ENCODE data around the gene SEC11C. TPM values are rescaled to one million over a fixed set of nuclear protein-coding genes. Genes with fewer than 3 reads are reported as not detected.
"Not testable (repeated sequence)": the region's sequence is repeated elsewhere in the genome, so short reads cannot be mapped to it uniquely, and the experiment has no call there.

SEC11C gene
- 10 to 100 TPM; 59.3 to 84.1 (median 72.4) TPM for polyA plus RNA-seq (ENCODE audit: insufficient read length in 4 of 4)

DNA sequence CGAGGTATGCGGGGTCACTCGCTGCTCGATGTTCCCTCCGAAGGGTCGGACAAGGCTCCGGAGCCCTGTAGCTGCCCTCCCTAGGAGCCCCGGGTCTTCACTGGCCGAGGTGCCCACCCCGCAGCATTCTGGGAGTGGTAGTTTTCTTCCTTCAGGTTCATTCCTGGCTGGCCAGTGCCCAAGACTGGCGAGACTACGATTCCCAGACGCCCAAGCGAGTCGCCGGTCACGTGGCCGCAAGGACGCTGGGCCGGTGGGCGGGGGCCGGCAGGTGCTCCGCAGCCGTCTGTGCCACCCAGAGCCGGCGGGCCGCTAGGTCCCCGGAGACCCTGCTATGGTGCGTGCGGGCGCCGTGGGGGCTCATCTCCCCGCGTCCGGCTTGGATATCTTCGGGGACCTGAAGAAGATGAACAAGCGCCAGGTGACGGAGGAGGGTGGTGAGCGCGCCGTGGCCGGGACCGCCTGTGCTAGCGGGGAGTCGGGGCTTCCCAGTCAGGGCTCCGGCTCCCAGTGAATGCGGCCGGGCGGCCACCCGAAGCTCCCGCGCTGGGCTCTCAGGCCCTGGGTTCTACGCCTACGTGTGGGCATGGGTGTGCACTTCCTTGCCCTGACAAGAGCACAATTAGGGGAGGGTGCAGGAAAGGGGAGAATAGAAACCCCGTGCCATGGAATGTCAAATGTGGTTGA is at the start of gene SEC11C:
Gene SEC11C (plus strand): TSS at position 270 of the 687 bp plus-strand sequence. CDS start 65 bp downstream, at position 335.
- peak; percentile 92 to 96 (median 93) for DNase-seq (ENCODE audit: low read depth in 4 of 4, low spot score in 2 of 4)

- DNase-seq (ENCODE audit: low read depth in 4 of 4, low spot score in 2 of 4), result no peak
Measured at GRCh38 chr18:59090966-59091603, 48.6 kb upstream of the SEC11C start.

DNA sequence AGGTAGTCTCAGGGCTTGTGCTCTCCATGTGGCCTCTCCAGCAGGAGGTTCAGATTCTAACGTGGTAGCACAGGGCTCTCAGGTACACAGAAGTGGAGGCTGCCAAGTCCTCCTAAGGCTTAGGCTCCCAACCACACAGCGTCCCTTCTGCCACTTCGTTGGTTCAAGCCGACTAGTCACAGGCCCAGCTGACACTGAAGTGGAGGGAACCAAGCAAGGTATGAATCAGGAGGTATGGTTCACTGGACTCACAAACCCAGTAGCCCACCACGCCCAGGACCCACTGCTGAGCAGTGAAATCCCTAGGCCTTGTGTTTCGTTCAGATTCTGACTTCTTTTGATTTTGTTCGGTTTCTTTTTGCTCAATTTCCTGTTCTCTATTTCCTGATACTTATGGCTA is 46.0 kb upstream of the SEC11C start:
- no peak for DNase-seq (ENCODE audit: low read depth in 4 of 4, low spot score in 2 of 4)

- no peak for DNase-seq (ENCODE audit: low read depth in 4 of 4, low spot score in 2 of 4)
Measured at GRCh38 chr18:59094569-59094968, 45.1 kb upstream of the SEC11C start.

DNA sequence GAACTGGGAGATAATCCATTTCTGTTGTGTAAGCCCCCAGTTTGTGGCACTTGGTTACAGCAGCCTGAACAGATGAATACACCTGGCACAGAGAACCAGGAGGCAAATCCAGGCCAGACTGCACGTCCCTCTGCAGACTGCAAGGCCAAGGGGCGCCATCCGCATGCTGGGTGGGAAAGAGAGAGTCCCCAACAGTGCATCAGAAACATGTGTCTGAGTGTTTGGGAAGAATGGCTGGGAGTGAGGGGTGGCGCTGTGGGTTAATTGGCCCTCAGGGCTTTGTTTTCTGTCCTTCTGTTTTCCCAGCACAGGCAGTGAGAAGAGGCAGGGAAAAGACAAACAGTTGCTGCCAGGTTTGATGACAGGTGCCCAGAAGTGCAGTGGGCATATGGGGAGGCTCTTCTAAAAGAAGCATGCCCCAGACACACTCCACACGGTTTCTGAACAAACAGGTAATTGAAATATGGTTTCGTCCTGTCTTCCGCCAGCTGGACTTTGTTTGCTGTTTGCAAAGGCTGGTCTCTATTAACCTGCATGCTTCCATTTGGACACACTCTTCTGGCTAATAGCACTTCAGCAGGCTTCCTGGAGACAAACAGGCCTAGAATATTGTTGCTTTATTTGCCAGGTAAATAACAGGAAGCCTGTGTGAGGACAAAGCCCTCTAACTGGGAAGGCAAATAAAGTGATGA is 43.4 kb upstream of the SEC11C start:
- DNase-seq (ENCODE audit: low read depth in 4 of 4, low spot score in 2 of 4), result no peak

DNA sequence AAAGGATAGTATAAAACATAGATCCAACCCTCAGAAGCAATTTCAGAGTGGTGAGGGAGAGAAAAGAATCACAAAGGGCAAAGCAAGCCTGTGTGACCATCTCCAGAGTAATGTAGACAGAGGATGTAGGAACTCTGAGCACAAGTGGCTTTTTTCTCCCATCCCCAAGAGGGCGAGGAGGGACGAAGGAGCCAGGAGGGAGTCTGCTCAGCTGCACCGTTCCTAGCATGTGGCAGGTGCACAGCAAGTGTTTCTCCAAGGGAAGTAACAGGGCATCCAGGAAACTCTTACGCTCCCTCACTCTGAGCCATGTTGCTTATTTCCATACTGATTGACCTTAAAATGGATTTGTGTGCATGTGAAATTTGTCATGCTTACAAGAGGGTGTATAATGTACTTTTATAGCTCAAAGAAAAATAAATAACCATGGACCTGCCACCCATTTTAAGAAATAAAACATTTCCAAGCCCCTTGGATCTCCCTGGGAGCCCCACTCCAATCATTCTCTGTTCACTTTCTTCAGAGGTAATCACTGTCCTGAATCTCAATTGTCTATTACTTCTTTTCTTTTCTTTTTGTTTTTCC is 37.8 kb upstream of the SEC11C start:
- DNase-seq (ENCODE audit: low read depth in 4 of 4, low spot score in 2 of 4), result no peak

- DNase-seq (ENCODE audit: low read depth in 4 of 4, low spot score in 2 of 4), result no peak
Measured at GRCh38 chr18:59109375-59109774, 30.3 kb upstream of the SEC11C start.

DNA sequence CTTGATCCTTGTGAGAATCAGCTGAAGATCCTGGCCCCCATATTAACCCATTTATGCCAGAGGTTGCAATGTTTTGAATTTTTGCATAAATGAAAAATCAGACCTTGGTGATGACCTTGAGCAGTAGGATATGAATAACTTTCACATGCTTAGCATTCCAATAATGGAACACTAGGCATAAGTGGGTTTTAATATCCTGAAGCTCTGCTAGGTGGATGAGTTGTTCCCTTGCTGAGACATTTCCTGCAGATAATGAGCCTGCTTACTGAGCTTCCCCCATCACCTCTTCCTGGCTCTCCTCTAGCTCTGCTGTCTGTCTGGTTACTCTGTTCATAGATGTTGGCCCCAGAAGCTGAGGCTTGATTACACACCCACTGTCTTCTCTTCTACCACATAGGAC is 25.5 kb upstream of the SEC11C start:
- DNase-seq (ENCODE audit: low read depth in 4 of 4, low spot score in 2 of 4), result no peak

- no peak for DNase-seq (ENCODE audit: low read depth in 4 of 4, low spot score in 2 of 4)
Measured at GRCh38 chr18:59123588-59124369, 15.9 kb upstream of the SEC11C start.

DNA sequence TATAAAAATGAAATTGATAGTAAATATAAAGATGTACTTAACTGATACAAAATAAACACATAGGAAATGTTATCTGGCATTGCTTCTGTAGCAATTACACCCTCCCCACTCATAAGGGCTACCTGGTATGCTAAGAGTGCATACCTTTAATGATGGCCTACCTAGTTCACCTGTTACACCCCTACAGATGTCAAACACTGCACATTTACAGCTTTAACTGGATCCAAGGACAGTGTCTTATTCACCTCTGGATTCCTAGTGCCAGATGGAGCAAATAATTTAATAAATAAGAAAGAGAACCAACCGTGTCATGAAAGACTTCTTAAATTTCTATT is 15.3 kb upstream of the SEC11C start:
- no peak for DNase-seq (ENCODE audit: low read depth in 4 of 4, low spot score in 2 of 4)

DNA sequence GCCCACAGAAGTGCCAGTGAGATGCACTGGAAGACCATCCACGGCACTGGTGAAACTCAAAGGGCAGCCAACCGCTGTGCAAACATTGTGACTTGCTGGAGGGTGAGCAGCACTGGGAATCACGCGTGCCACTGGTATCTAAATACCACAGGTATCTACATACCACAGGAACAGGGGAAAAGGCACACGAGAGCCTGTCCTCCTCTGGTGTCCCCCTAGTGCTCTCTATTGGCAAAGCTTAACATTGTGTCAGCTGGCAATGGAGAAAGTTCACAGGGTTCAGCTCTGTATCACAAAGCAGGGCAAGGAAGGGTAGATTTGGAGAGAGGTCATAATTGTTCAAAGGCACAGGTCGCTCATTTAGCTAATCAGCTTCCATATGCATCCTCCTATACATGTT is 12.6 kb upstream of the SEC11C start:
- DNase-seq (ENCODE audit: low read depth in 4 of 4, low spot score in 2 of 4), result no peak

DNA sequence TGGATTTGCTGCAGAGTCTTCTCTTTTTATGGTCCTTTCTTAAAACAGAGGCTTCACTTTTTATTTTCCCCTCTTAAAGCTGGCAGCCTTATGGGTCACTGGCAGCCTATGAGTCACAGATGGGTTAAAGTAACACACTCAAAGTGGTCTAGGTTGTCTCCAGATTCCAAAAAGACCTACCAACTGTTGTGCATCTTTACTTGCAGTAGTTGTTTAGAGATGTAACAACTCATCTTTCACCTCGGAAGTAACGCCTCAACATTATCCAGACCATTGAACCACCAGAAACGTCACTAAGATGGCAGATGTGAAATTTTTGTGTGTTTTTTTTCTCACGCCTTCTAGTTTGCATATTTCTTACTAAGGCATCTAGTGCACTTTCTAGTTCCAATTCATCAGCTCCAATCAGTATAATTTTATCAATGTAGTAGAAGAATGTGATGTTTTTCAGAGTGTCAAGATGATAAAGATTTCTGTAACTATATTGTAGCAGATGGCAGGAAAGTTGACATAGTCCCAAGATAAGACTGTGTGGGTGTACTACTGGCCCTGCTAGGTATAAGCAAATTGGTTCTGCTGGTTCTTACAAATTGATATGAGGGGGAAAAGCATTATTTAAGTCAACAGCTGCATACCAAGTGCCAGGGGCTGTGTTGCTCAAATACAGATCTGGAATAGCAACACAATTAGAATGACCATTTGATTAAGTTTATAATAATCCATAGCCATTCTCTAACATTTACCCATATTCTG is 9.6 kb upstream of the SEC11C start:
- DNase-seq (ENCODE audit: low read depth in 4 of 4, low spot score in 2 of 4), result no peak

- no peak for DNase-seq (ENCODE audit: low read depth in 4 of 4, low spot score in 2 of 4)
Measured at GRCh38 chr18:59132810-59133465, 6.7 kb upstream of the SEC11C start.

DNA sequence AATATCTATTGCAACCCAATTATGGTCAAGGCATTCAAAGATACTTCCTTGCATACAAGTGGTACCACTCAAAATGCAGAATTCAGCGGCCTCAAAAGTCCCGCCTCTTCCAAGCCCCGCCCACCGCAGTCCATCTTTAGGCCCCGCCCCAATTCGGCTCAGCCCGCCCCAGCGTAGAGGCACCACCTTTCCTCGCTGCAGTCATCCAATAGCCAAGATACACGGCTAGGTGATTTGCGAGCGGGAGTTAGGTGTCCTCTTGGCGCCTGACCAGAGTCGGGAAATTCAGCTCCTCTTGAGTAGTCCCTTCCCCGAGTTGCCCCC is 431 bp upstream of the SEC11C start:
- DNase-seq (ENCODE audit: low read depth in 4 of 4, low spot score in 2 of 4), result no peak

- DNase-seq (ENCODE audit: low read depth in 4 of 4, low spot score in 2 of 4), result peak; percentile 15 to 31 (median 22)
Measured at GRCh38 chr18:59140302-59140885, 710 bp downstream of the SEC11C start.

GRCh38 chr18:59141294-59142068 is 1.8 kb downstream of the SEC11C start:
- no peak for DNase-seq (ENCODE audit: low read depth in 4 of 4, low spot score in 2 of 4)

DNA sequence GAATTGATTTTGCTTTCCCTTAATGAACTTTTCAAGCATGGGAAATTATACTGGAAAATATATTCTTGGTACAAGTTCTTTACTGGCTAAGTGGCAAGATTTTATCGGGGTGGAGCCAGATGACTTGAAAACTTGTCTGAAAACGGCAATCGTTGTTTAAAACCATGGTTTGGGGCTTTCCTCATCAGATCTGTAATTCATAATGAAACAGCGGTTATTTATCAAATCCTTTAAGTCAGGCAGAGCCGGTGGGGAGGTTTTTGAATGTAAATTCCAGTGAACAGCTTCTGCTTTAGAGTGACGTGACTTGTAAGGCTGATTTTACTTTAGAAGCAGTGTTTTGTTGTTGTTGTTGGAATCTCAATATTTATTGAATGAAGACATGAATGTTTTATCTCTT is 2.6 kb downstream of the SEC11C start:
- no peak for DNase-seq (ENCODE audit: low read depth in 4 of 4, low spot score in 2 of 4)

GRCh38 chr18:59142800-59143416 is 3.2 kb downstream of the SEC11C start:
- not testable (repeated sequence) for DNase-seq (ENCODE audit: low read depth in 4 of 4, low spot score in 2 of 4)

Data from left renal cortex interstitium (tissue), 4 donors.